ENCODE results near the gene PEX11G. TPM values are rescaled to one million over a fixed set of nuclear protein-coding genes. Genes with fewer than 3 reads are reported as not detected.

Gene PEX11G
- total and polyA plus RNA-seq, 10 of the 15 experiments (the other 5 are each of a cell fraction or from before 2014, with no cell fraction given) = 0.05 to 1.8 (median 0.73) TPM; not detected in 1

GRCh38 chr19:7500811-7501450 lies 12.1 kb upstream of the PEX11G start:
- peak overlapping the region; percentile 37 for H2AFZ ChIP-seq (ENCODE audit: control insufficient read depth, low read depth, low read length)
- no peak for DNase-seq (ENCODE audit: low read depth, low spot score)
- RAD21 ChIA-PET (ENCODE audit: unreplicated experiment) = no interaction called here

More at GRCh38 chr19:7500811-7501450, 12.1 kb upstream of the PEX11G start:
- no peaks in the 10 kb centered on the region for H4K20me1 ChIP-seq (ENCODE audit: control insufficient read depth, insufficient read depth)
- peak overlapping the region; percentile 66 for H3K4me2 ChIP-seq (ENCODE audit: control insufficient read depth, insufficient read depth)
- TF ChIP-seq SRF (IDR thresholded peaks at IDR 0.05; ENCODE audit: low read depth in 2 of 2, low read length in 2 of 2) (no peak), POLR2A (IDR thresholded peaks at IDR 0.05; ENCODE audit: low read depth, low read length) (peak; percentile 45; the same call in 1 of the 2 replicates), TAF1 (IDR thresholded peaks at IDR 0.05; ENCODE audit: borderline replicate concordance, low read depth, low read length) (no peak), FOXM1 (IDR thresholded peaks at IDR 0.05; ENCODE audit: low read depth, low read length) (no peak), HDAC6 (IDR thresholded peaks at IDR 0.05; ENCODE audit: unreplicated experiment) (peak; percentile 96), TCF12 (IDR thresholded peaks at IDR 0.05; ENCODE audit: low read depth, low read length) (no peak), RELA (IDR thresholded peaks at IDR 0.05; ENCODE audit: borderline replicate concordance, partially characterized antibody) (no peak), GATAD2B (conservative IDR thresholded peaks at IDR 0.05; ENCODE audit: low read depth) (0 out of 2 replicates have a peak, but pooled peaks have one; percentile 28), CEBPB (IDR thresholded peaks at IDR 0.05; ENCODE audit: borderline replicate concordance in 1 of 2, low read depth in 2 of 2, low read length in 2 of 2) (no peak), ELK1 (IDR thresholded peaks at IDR 0.05; ENCODE audit: low read depth, low read length) (no peak)
- H3K36me3 ChIP-seq (ENCODE audit: control insufficient read depth in 2 of 2, insufficient read depth in 2 of 2, low read length in 1 of 2) = no peaks in the 10 kb centered on the region
- ATAC-seq = no peak
- no peak overlapping the region for H3K9ac ChIP-seq (ENCODE audit: control insufficient read depth, insufficient read depth, low read length)
- no peaks in the 10 kb centered on the region for H3K9me3 ChIP-seq (replicated peaks; ENCODE audit: control insufficient read depth, insufficient read depth, low read length)
- no peaks in the 10 kb centered on the region for H3K4me1 ChIP-seq (ENCODE audit: control insufficient read depth, insufficient read depth, low read length)
- 21% methylated on average over 90 of the region's 93 CpGs for WGBS (ENCODE audit: insufficient coverage, insufficient replicate concordance, low lambda C conversion rate, missing lambda C conversion rate)
- POLR2A ChIA-PET = interaction anchor here (0.7 kb wide), 1 partner anchor 21 kb away, joined by 4 read pairs; no protein-coding TSS in a partner anchor
- H3K4me3 ChIP-seq = no peak overlapping the region
- SMC1A ChIA-PET (ENCODE audit: uncharacterized antibody, unreplicated experiment) = no interaction called here
- intact Hi-C loops (cut with micrococcal nuclease; ENCODE audit: unreplicated experiment) = no loop called here
- no TSS peak for BruUV-seq (replicated peaks)
- CTCF ChIA-PET = no interaction called here
- no peaks in the 10 kb centered on the region for H3K79me2 ChIP-seq (ENCODE audit: control insufficient read depth, insufficient read depth, low read length)
- FAIRE-seq = no peak
- H3K27ac ChIP-seq (ENCODE audit: control insufficient read depth, insufficient read depth) = no peak overlapping the region
- no peaks in the 10 kb centered on the region; a peak in 1 of 4 replicates for H3K27me3 ChIP-seq (replicated peaks in 1 of 2; ENCODE audit: control insufficient read depth in 2 of 2, insufficient read depth in 2 of 2, low read length in 1 of 2)
- in situ Hi-C loops (cut with MboI) = no loop called here

All from GM12878 (cell line).